MCF 10A (cell line): Measurements from ENCODE around the gene CLASRP. TPM values are rescaled to one million over a fixed set of nuclear protein-coding genes. Genes with fewer than 3 reads are reported as not detected.

Experiments used
- BruUV-seq: library from RNA; stranded (reverse); fragments of 400-500 nt; replicated peaks from 2 replicates; lab custom pipeline; 2021; lab: Mats Ljungman, UMichigan
- CTCF ChIA-PET: fragments of 300-600 bp; sonication (Branson Sonifier 250); formaldehyde crosslinking; extraction: SDS; loops from one replicate; lab custom pipeline; 2021; ENCODE audit warnings: antibody characterized with exemption, inconsistent platforms; lab: Yijun Ruan, JAX
- POLR2A ChIA-PET: fragments of 300-600, 350-650 bp; sonication (Branson Sonifier 250); formaldehyde crosslinking; extraction: SDS; loops from one replicate; lab custom pipeline; 2020; ENCODE audit warnings: antibody characterized with exemption, inconsistent platforms; lab: Yijun Ruan, JAX
- DNase-seq: peaks from one replicate; pipeline ENCODE4 v3.0.0-alpha.2; 2018; ENCODE audit not compliant: unreplicated experiment
- H3K27ac Mint-ChIP-seq: one replicate; pipeline ENCODE4 v1.8.0; 2022; ENCODE audit warnings: mild to moderate bottlenecking, low read depth, mixed read lengths; ENCODE audit not compliant: unreplicated experiment
- H3K27me3 Mint-ChIP-seq: one replicate; pipeline ENCODE4 v1.8.0; 2022; ENCODE audit warnings: mixed read lengths; ENCODE audit not compliant: insufficient read depth, unreplicated experiment
- H3K36me3 Mint-ChIP-seq: one replicate; pipeline ENCODE4 v1.8.0; 2022; ENCODE audit warnings: mild to moderate bottlenecking, moderate library complexity, mixed read lengths; ENCODE audit not compliant: insufficient read depth, unreplicated experiment
- H3K4me1 Mint-ChIP-seq: one replicate; pipeline ENCODE4 v1.8.0; 2022; ENCODE audit warnings: mixed read lengths; ENCODE audit not compliant: insufficient read depth, unreplicated experiment
- H3K4me3 Mint-ChIP-seq: one replicate; pipeline ENCODE4 v1.8.0; 2022; ENCODE audit warnings: mild to moderate bottlenecking, moderate library complexity, mixed read lengths; ENCODE audit not compliant: unreplicated experiment
- H3K9me3 Mint-ChIP-seq: one replicate; pipeline ENCODE4 v1.8.0; 2022; ENCODE audit warnings: mixed read lengths; ENCODE audit not compliant: unreplicated experiment
- intact Hi-C: fragments of 100-400 bp; cut with micrococcal nuclease; formaldehyde crosslinking; loops from 2 replicates; pipeline ENCODE4 v1.14.1; 2022
- total RNA-seq: library from RNA; stranded (reverse); gene quantifications from 2 replicates; pipeline ENCODE4 v1.2.3, GENCODE V29; 2022
- TF ChIP-seq, protein P1 (sequence below): fragments of 200-600 bp; IDR thresholded peaks from one replicate; pipeline ENCODE4 v1.8.0; 2022; ENCODE audit warnings: antibody characterized with exemption, mild to moderate bottlenecking; ENCODE audit not compliant: unreplicated experiment

Gene CLASRP
- total RNA-seq, 1 experiment from 2014 or later, result 83.5 TPM

DNA sequence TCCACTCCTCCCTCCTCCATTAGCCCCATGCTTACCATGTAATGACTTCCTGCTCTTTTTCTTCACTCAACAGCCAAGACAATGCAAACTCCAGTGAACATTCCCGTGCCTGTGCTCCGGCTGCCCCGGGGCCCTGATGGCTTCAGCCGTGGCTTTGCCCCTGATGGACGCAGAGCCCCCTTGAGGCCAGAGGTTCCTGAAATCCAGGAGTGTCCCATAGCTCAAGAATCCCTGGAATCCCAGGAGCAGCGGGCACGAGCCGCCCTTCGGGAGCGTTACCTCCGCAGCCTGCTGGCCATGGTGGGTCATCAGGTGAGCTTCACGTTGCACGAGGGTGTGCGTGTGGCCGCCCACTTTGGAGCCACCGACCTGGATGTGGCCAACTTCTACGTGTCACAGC lies 51.2 kb downstream of the CLASRP start:
- ChIA-PET CTCF (interaction anchor here (1.0 kb wide), 1 partner anchor 88 kb away, joined by 6 read pairs; the partner anchor contains the start of genes BLOC1S3 and TRAPPC6A), POLR2A (interaction anchor here (1.2 to 4.2 kb wide), 2 partner anchors 12 to 89 kb away, joined by 4 to 102 read pairs; partner anchors contain the start of genes BLOC1S3, GEMIN7 and ZNF296)
- Mint-ChIP-seq H3K27me3 (no peaks in the 10 kb centered on the region), H3K4me1 (peaks cover 19% of the 10 kb centered on the region), H3K27ac (no peak overlapping the region), H3K36me3 (peaks cover 32% of the 10 kb centered on the region), H3K9me3 (no peaks in the 10 kb centered on the region), H3K4me3 (no peak overlapping the region)
- intact Hi-C loops, result loop anchor here (5.0 to 10.0 kb wide), 3 partner anchors 87 to 245 kb away; partner anchors contain the start of genes BLOC1S3, EXOC3L2 and TRAPPC6A
- no peak for DNase-seq
- BruUV-seq, result no TSS peak
- TF ChIP-seq, protein P1, sequence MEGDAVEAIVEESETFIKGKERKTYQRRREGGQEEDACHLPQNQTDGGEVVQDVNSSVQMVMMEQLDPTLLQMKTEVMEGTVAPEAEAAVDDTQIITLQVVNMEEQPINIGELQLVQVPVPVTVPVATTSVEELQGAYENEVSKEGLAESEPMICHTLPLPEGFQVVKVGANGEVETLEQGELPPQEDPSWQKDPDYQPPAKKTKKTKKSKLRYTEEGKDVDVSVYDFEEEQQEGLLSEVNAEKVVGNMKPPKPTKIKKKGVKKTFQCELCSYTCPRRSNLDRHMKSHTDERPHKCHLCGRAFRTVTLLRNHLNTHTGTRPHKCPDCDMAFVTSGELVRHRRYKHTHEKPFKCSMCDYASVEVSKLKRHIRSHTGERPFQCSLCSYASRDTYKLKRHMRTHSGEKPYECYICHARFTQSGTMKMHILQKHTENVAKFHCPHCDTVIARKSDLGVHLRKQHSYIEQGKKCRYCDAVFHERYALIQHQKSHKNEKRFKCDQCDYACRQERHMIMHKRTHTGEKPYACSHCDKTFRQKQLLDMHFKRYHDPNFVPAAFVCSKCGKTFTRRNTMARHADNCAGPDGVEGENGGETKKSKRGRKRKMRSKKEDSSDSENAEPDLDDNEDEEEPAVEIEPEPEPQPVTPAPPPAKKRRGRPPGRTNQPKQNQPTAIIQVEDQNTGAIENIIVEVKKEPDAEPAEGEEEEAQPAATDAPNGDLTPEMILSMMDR, result no peak

GRCh38 chr19:45090606-45091005 lies 51.8 kb downstream of the CLASRP start:
- H3K9me3 Mint-ChIP-seq, result no peaks in the 10 kb centered on the region
- CTCF ChIA-PET, result no interaction called here
- H3K27ac Mint-ChIP-seq, result no peak overlapping the region
- intact Hi-C loops, result loop anchor here (5.0 to 10.0 kb wide), 3 partner anchors 87 to 244 kb away; partner anchors contain the start of genes BLOC1S3, EXOC3L2 and TRAPPC6A
- peaks cover 21% of the 10 kb centered on the region for H3K4me1 Mint-ChIP-seq
- DNase-seq, result no peak
- POLR2A ChIA-PET, result interaction anchor here (0.9 to 4.2 kb wide), 3 partner anchors 13 to 90 kb away, joined by 3 to 102 read pairs (median 10); partner anchors contain the start of genes GEMIN7 and ZNF296
- TF ChIP-seq, protein P1, result no peak
- no peak overlapping the region for H3K4me3 Mint-ChIP-seq
- H3K27me3 Mint-ChIP-seq, result no peaks in the 10 kb centered on the region
- peaks cover 32% of the 10 kb centered on the region for H3K36me3 Mint-ChIP-seq
- no TSS peak for BruUV-seq

DNA sequence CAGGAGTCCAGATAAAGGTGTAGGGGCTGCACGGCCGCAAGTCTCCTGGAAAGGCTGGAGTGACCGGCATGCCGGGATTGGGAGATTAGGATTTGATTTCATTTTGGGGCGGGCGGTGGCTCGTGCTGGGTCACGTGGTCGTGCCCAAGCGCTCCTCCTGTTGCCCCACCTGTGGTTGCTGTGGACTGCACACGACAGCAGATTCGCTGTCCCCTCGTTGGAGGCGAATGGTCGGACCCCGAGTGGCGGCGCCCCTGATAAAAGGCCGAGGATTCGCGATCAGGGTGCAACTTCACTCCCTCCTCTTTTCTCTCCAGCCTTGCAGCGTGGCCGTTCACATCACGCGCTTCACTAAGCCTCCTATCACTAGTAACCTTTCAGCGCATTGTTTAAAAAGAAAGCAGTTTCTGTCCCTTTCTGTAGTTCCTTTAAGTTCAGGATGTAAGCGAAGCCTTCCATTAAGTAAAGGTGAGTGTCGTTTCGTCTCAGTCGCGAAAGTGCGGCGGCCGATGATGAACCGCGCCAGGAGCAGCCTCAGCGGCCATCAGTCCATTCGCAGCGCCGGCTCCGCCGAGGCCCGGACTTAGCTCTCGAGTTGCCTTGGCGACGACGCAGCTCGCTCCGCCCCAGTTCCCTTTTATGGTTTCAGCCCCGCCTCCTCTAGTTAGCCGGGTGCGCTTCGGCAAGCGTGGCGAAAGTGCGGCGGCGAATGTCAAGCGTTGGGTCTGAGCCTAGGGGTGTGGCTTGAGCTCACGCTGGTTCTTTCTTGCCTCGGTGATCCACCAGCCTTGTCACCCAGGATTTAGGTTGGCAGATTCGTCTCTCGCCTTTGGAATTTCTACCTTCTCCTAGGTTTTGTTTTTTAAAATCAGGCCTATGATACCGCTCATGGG lies 52.4 kb downstream of the CLASRP start:
- Mint-ChIP-seq H3K4me1 (peaks cover 28% of the 10 kb centered on the region), H3K9me3 (no peaks in the 10 kb centered on the region), H3K36me3 (peaks cover 29% of the 10 kb centered on the region), H3K4me3 (peak overlapping the region; percentile 87), H3K27me3 (no peaks in the 10 kb centered on the region), H3K27ac (peak overlapping the region; percentile 98)
- ChIA-PET CTCF (interaction anchor here (0.5 to 1.4 kb wide), 9 partner anchors 14 to 387 kb away, joined by 3 to 5 read pairs (median 3); no protein-coding TSS in a partner anchor), POLR2A (interaction anchor here (0.6 to 4.2 kb wide), 17 partner anchors 8 to 337 kb away, joined by 3 to 102 read pairs (median 4); partner anchors contain the start of genes BLOC1S3, CLASRP, CLPTM1 and GEMIN7)
- no TSS peak for BruUV-seq
- peak; percentile 99 for DNase-seq
- intact Hi-C loops, result loop anchor here (5.0 to 10.0 kb wide), 3 partner anchors 86 to 244 kb away; partner anchors contain the start of genes BLOC1S3, EXOC3L2 and TRAPPC6A
- TF ChIP-seq, protein P1, result no peak
